GM12891 (cell line): ENCODE results near the gene MAPK14.

Experiments used
- POLR2A ChIP-seq: IDR thresholded peaks from 2 replicates; pipeline ENCODE4 v1.6.1; 2011; ENCODE audit warnings: low read depth, low read length, control low read depth
- POLR2AphosphoS5 ChIP-seq: IDR thresholded peaks from 2 replicates; pipeline ENCODE4 v1.6.1; 2011; ENCODE audit warnings: low read depth, low read length, control low read depth
- POU2F2 ChIP-seq: IDR thresholded peaks from 2 replicates; pipeline ENCODE4 v1.6.1; 2011; ENCODE audit warnings: low read depth, mild to moderate bottlenecking, control low read depth, low read length, moderate library complexity
- SPI1 ChIP-seq: IDR thresholded peaks from 2 replicates; pipeline ENCODE4 v1.6.1; 2011; ENCODE audit warnings: low read depth, low read length, control low read depth
- TAF1 ChIP-seq: IDR thresholded peaks from 2 replicates; pipeline ENCODE4 v1.6.1; 2011; ENCODE audit warnings: low read depth, low read length, control low read depth

DNA sequence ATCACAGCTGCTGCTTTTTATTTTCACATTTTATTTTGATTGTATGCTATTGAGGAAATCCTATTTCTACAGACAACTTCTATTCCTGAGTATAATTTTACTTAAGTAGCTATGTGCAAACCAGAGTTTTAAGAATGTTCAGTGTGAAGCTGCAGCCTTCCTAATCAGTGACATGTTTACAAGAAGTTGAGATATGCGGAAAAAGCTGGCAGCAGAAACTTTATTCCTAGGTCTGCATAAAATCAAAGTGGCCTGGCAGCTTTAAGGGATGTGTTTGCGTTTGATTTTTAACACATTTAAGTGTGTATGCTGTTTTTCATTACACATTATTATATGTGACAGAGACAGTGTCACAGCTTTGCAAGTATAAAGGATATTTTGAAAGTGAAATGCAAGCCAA lies 26.3 kb downstream of the MAPK14 start:
- no peak for TF ChIP-seq SPI1
- TF ChIP-seq POLR2A: no peak
- no peak for TF ChIP-seq POLR2AphosphoS5
- no peak for TF ChIP-seq TAF1
- no peak for TF ChIP-seq POU2F2
